NCI-H82 (cell line): ENCODE measurements around the gene PLCL1.
A peak's percentile ranks its signal among the peaks of the same experiment; 100 is the strongest.
"Not testable (repeated sequence)": the region's sequence is repeated elsewhere in the genome, so short reads cannot be mapped to it uniquely, and the experiment has no call there.

ENCODE experiments used
- DNase-seq: peaks from one replicate; lab custom pipeline; 2025; lab: John Stamatoyannopoulos, UW

PLCL1 gene

DNA sequence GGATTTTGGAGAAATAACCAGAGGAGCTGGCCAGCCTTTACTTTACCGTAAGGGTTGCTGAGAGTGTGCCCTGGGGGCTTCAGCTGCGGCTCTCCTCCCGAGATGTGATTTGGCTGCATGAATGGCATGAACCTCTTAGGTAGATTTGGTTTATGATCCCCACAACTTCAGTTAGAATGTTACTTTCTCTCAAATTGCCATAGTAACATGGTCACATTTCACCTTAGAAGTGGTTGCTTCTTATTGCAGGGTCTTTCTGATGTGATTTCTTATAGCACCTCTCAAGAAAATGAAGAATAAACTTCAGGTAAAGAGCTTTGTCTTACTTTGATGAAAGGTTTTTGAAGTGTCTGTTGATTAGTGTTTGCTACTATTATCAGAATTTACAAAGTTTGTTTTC, 5.6 kb downstream of the PLCL1 start:
- no peak for DNase-seq

DNA sequence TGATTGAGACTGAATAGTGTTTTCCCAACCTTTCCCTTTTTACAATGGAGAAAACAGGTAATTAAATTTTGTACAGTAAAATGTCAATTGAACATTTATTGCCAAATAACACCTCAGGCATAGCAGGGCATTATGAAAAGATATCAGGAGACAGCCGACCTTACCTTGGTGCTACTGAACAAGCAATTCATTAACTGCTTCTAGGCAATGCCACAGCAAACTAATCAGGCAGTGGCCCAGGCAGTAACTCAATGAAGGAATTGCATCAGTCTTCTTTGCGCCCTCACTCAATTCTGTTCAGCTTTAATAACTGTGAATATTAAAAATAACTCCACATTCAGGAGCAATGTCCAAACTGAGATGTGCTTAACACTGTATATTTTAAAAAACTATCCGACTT, 6.1 kb downstream of the PLCL1 start:
- DNase-seq = no peak

DNA sequence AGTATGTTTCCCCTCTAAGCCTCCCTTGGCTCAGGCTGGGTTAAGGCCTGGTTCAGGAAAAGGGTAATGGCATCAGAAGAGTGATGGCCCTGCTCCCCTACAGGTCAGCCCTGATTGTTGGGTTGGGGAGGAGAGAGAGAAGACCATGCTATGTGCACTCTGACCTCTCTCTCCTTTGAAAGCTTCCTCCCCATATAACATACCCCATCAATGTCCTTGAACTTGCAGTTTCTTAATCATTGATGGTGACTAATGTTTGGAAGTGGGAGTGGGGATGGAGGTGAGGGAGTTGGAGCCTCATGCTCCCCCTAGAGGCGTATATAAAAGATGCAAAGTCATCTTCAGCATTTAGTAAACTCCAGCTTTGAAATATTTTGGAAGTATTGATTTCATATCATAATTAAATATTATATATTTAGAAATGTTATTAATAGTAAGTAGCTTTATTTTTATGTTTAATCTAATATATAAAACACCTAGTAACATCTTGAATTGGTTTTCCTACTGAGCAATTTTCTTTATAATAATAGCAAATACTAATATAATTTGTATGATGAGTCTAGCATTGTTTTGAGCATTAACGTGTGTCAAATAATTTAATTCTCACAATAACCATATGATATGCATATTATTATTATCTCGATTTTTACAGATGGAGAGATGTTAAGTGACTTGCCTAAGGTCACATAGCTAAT, 8.8 kb downstream of the PLCL1 start:
- DNase-seq = peak; percentile 49

DNA sequence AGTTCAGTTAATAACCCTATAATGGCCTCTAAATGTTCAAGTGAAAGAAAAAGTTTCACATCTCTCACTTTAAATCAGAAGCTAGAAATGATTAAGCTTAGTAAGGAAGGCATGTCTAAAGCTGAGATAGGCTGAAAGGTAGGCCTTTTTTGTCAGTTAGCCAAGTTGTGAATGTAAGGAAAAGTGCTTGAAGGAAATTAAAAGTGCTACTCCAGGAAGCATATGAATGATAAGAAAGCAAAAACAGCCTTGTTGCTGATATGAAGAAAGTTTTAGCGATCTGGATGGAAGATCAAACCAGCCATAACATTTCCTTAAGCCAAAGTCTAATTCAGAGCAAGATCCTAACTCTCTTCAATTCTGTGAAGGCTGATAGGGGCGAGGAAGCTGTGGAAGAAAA, 10.1 kb downstream of the PLCL1 start:
- no peak for DNase-seq

DNA sequence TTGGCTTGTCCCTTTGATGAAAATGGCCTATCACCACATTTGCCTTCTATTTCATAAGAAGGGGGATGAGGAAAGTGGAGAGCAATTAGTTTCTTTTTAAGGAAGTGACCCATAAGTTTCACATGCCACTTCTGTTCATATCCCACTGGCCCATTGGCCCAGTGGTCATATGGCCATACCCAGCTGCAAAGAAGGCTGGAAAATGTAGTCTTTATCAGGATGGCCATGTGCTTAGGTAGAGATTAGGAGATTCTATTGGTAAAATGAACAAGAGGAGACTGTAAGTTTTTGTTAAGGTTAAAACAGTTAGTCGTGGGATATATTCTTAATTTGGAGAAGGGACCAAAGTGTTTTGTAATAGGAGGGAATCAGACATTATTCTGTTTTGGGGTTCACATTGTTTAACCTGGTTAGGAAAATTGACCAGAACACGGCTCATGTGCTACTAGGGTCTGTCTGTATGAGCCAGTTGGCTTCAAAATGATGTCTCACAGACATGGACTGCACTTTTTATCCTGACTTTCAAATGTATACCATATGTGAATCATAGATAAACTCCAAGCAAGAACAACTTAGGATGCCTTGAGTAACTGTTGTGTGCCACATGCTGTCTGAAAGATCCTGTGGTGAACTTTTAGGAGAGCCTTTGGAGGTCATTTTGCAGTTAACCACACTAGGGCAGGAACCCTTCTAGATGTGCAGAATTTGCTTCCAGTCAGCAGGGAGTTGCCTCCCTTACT, 17.3 kb downstream of the PLCL1 start:
- no peak for DNase-seq

DNA sequence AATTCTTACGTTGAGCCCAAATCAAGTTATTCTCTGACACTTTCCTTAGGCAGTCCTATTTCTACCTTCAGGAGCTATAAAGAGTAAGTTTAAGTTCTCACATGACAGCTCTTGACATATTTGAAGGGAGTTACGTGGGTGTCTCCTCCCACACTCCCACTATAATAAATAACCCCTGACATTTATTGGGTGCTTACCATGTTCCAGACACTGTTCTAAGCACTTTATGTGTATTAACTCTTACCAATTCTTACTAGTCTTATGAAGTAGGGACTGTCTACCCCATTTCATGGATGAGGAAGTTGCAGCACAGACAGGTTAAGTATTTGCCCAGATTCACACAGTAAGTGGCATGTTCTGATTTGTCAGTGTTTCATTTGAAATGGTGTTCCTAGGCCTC, 17.9 kb downstream of the PLCL1 start:
- no peak for DNase-seq

DNA sequence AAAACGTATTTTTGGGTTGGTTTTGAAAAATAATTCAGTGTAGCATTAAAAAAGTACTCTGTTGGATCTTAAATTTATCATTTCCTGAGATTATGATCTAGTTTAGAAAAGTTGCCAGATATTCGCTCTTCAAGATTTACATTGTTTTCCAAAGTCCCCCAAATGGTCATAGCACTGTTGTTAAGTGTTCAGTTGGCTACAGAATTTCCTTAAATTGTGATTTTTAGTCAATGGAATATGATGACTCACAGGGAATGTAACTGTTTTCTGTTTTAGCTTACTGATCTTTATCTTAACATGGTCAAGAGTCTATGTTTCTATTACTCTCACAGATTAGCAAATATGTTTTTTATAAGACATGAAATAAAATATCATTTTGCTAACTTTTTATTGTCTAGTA, 23.2 kb downstream of the PLCL1 start:
- DNase-seq = no peak

DNA sequence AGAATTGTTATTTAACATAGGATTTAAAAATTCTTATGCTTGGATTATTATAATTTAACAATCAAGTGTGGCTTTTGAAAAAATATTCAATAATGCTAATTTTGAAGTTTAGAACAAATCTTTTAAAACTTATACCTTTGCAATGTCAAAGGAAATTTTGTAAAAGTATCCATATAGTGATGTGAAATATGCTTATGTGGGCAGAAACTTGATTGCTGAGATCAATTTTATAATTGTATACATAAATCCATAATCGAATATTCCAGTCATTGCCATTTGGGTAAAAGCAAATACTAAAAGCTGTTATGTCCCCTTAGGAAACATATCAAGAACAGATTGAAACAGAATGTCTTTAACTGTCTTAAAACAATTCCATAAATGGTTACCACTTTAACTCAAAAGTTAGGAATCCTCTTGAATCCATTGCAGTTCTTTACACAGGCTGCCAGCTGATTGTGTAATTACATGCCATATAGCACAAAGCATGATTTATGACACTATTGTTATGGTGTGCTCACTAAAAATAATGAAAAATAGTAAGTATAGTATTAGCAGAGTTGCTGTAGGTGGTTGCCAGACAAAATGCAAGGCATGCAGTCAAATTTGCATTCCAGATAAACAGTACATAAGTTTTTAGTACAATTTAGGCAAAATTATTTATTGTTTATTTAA, 24.2 kb downstream of the PLCL1 start:
- DNase-seq = no peak

DNA sequence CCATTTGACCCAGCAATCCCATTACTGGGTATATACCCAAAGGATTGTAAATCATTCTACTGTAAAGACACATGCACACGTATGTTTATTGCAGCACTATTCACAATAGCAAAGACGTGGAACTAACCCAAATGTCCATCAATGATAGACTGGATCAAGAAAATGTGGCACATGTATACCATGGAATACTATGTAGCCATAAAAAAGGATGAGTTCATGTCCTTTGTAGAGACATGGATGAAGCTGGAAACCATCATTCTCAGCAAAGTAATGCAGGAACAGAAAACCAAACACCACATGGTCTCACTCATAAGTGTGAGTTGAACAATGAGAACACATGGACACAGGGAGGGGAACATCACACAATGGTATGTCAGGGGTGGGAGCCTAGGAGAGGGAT, 30.4 kb downstream of the PLCL1 start:
- not testable (repeated sequence) for DNase-seq

DNA sequence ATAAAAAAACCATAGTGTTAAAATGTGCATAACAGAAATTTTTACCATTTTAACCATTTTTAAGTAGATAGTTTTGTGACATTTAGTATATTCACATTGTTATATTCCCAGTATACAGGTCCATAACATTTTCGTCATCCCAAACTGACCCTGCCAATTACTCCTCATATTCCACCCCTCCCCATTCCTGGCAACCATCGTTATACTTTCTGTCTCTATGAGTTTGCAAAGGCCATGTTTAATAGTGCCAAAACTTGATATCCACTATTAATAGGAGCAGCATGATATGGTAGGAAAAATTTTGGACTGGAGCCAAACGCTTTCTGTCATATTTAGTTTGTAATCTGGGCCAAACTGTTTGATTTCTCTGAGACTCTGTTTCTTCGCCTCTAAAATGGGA, 30.9 kb downstream of the PLCL1 start:
- no peak for DNase-seq

DNA sequence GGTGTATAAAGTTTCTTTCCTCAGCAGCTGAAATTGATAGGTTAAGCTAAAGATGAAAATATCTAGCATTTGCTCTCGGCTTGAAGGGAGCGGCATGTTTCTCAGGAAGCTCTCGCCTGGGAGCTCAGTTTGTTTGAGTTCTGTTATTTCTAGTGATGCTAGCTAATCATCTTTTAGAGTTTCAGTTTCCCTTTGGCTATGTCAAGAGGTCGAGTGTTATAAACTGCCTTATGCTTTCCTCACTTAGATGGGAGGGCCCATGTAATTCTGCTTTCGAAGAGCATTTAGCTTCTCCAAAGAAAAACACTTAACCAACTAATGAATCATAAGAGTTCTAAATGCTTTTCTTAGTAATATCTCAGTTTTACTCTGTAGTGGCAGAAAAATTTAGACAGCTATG, 33.6 kb downstream of the PLCL1 start:
- no peak for DNase-seq

DNA sequence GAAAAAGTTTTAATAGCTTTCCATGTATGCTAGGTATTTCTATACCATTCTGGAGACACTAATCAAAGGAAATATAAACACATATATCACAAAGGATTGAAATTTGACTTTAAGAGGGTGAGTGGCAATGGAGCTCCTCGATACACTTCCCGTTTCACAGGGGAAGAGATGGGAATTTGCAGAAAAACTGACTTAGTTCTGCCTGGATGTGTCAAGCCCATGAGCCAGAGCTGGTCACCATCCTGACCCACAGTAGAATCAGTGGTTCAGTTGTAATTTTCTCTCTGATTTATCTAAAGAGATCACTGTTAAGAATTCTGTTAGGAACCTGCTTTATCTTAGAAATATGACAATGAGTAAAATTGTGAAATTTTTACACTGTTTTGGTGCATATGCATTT, 34.2 kb downstream of the PLCL1 start:
- DNase-seq = no peak

DNA sequence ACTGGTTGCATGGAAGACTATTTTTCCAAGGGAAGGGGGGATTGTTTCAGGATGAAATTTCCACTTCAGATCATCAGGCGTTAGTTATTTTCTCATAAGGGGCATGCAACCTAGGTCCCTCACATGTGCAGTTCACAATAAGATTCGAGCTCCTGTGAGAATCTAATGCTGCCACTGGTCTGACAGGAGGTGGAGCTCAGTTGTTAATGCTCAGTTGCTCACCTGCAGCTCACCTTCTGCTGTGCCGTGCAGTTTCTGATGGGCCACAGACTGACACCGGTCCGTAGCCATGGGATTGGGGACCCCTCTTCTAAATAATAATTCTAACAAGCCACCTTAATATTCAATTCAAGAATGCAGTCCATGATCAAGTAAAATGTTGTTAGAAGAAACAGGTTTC, 34.9 kb downstream of the PLCL1 start:
- no peak for DNase-seq

DNA sequence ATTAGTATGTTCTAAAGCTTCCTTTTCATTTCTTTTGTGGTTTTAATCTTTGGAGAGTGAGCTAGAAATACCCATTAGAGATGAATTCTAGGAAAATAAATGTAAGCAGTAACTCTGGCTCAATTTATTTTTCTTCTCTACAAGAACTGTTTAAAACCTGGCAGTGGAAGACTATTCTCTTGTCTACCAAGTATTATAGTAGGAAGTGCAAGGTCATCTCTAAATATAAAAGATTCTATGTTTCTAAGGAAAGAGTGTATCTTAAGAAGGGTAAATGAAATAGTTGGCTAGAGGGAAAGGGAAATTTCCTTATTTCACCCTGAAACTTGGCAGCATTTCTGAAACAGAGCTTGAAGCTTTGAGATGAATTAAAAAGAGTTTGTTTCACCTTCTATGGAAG, 35.5 kb downstream of the PLCL1 start:
- DNase-seq = no peak

DNA sequence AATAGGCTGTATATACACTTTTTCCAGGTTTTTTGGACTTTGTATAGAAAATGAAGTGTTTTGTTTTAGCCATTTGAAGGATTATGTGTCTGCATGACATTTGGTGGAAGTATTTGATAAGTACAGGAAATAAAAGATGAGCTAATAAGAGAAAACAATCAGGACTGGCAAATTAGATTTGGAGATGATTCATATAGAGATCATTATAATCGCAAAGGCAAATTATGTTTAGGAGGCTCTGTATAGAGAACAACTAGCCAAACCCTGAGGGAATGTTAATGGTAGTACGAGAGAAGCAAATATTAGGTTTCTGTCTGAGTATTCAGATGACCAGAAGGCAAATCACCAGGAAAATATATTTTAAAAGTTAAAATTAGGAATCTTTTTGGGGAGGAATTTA, 41.7 kb downstream of the PLCL1 start:
- no peak for DNase-seq

DNA sequence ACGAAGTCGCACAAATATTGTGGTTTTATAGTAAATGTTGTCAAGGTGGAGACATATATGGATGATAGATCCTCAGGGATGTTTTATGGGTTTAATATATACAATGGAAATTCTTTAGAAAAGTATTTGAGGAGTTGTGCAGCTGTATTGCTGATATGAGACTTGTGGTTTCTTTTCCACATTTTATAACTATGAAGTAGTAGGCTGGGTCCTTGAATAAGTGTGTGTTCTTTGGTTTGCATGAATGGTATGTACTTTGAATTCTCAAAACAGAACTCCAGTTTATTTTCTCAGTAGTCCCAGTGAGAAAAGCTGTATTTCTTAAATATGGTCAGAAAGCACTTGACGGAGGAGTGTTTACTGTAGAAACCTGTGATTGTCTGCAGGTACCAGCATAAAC, 42.4 kb downstream of the PLCL1 start:
- DNase-seq = no peak

DNA sequence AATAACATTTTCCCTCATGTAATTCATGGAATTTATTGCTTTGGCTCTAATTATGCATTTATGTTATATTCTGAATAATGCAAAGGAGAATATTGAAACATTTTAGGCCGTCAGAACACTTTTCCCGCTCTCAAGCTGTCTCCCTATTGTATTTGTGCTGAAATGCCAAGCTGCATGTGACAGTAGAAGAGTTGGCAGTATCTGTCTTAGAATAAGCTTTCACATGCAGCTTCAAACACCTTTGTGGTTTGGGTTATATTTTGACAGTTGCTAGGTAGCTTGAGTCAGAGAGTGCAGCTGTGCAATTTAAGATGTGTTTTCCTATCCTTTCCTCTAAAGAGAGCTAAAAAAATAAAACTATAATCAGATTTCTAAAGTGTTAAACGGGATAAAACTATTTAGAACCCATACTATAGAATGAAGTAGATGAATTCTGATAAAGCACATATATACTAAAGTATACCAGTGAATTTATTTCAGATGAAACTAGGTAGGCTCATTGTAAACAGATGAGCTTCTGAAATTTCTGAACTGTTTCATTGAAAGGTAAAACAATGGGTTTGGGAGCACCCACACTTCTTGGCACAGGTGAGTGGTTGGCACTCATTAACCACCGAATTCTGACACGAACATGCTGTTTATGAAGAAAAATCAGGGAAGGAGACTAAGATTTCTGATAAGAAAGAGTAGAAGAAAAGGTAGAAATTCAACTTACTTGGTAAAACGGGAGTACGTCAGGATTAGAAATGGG, 43.4 kb downstream of the PLCL1 start:
- DNase-seq = no peak

DNA sequence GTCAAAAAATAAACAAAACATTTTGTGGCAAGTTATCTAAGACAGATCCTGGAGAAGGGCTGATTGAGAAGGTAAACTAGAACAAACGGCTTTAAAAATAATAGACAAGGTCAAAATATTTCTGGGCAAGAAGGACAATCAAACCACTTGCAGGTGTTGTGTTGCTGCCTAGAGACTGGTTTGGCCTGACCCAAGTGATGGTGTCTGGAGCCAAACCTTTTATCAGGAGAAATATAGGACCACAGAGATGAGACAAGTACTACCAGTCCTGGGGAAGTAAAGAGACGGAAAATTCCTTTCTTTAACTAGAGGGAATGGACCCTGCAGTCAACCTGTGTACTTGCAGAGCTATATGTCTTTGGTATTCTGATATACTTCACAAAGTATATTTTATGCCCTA, 44.2 kb downstream of the PLCL1 start:
- DNase-seq = no peak

DNA sequence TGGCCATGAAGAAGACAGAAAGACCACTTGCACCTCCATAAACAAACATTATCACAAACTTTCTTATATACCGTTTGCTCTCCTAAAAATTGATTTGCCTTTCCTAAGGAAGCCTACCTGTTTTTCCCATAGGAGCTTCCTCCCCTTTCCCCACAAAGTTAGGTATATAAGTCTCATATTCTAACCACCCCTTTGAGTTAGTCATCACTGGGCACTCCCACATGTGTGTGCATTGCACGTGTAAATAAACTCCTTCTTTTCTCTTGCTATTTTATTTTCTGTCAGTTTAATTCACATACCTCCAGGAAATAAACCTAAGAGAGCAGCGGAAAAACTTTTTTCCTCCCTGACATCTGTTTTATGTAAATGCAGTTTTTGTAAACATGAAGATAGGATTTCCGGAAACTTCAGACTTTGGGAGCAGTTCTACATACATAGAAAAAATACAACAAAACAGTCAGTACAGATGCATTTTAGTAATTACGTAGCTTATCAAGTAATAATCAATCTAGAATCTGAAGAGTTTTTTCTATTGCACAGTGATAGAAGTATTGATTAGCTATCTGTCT, 46.6 kb downstream of the PLCL1 start:
- DNase-seq = no peak

DNA sequence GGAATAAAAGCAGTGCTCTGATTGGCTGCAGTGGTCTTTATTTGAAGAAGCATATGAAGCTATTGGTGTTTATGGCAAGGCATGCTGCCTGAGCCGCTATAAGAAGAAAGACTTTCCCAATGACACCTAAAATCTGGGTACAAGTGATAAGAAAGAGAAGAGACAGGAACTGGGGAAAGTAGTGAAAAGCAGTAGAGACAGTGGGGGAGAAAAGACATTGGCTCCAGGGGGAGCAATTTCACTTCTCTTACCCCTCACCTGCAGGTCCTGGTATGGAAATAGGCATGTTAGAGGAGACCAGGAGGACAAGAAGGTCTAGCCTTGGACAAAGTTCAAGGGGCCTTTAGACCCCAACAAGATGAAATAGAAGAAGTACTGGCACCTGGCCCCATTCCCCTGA, 47.1 kb downstream of the PLCL1 start:
- peak; percentile 51 for DNase-seq

DNA sequence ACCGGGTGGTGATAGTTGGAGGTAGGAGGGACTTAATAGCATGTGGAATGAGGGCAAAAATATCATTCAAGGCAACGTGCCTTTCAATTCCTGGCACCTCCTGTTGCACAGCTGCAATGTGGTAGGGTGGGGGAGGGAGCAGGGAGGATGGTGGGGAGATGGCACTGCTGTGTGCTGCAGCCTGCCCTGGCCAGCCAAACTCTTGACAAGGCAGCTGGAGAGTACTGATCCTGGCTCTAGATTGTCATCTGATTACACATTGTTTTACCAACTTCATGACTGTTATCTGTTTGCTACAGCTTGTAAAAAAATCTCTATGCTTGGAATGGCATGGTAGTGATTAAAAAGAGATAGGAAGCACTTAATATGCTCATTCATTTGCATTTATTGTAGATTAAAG, 47.7 kb downstream of the PLCL1 start:
- no peak for DNase-seq

DNA sequence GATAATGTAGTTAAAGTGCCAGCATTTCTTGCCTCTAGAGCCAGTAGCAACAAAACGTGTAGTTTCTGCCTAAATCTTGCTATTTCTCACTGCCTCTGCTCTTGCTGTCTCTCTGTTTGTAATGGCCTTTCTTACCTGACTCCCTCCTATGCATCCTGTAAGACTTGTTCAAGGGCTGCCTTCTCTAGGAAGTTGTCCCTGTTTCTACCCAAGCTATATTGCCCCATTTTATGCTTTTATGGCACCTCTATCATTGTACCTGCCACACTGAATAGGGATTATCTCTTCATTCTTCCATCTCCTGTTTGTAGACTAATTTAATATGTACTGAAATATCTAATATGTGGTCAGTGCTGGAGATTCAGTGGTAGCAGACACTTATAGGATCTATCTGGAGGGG, 49.2 kb downstream of the PLCL1 start:
- no peak for DNase-seq
